ENCODE results near the gene SGMS1. TPM values are rescaled to one million over a fixed set of nuclear protein-coding genes. Genes with fewer than 3 reads are reported as not detected.
A peak's percentile ranks its signal among the peaks of the same experiment; 100 is the strongest.

The SGMS1 gene
- polyA plus RNA-seq, 2 of the 4 experiments (the other 2 are of a cell fraction), result 22.7 to 28.2 TPM

DNA sequence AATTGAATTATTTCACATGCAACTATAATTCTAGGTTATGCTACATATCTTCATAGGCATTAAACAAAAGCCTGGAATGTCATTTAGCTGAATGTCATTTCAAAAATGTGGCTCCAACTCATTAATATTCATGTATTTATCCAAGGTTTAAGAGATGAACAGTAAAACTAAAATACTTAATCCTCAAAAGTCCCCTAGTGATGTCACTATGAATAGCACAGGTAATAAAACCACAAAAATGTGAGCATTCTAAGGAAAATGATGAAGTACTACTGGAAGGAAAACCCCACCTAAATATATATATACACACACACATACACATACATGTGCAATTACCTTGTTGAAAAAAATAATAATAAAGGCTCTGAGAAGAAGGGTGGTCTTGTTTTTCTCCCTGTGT lies 218.0 kb downstream of the SGMS1 start:
- Histone ChIP-seq H3K4me2 (peak overlapping the region; percentile 78; the same call in 2 of the 3 replicates), H3K9me3 (no peaks in the 10 kb centered on the region), H3K27ac (no peak overlapping the region; a peak in 1 of 6 replicates), H3K4me3 (no peak overlapping the region), H3K4me1 (peaks cover 79% of the 10 kb centered on the region)
- CTCF ChIA-PET, result interaction anchor here (1.0 to 1.5 kb wide), 2 partner anchors 11 to 73 kb away, joined by 3 to 4 read pairs; no protein-coding TSS in a partner anchor
- FAIRE-seq, result no peak
- no peak for DNase-seq (ENCODE audit: low read depth in 1 of 2, low spot score in 1 of 2)
- POLR2A ChIA-PET, result interaction anchor here (0.9 kb wide), 1 partner anchor 13 kb away, joined by 3 read pairs; no protein-coding TSS in a partner anchor
- ATAC-seq, result no peak
- TF ChIP-seq RNF2 (IDR thresholded peaks at IDR 0.05; ENCODE audit: borderline replicate concordance, low read depth) (no peak), RFX5 (IDR thresholded peaks at IDR 0.05) (no peak), POLR2AphosphoS2 (conservative IDR thresholded peaks at IDR 0.05; ENCODE audit: low read length) (no peak), RARB (CRISPR knock-in tag; IDR thresholded peaks at IDR 0.05) (no peak)
- TF ChIP-seq, protein P1, sequence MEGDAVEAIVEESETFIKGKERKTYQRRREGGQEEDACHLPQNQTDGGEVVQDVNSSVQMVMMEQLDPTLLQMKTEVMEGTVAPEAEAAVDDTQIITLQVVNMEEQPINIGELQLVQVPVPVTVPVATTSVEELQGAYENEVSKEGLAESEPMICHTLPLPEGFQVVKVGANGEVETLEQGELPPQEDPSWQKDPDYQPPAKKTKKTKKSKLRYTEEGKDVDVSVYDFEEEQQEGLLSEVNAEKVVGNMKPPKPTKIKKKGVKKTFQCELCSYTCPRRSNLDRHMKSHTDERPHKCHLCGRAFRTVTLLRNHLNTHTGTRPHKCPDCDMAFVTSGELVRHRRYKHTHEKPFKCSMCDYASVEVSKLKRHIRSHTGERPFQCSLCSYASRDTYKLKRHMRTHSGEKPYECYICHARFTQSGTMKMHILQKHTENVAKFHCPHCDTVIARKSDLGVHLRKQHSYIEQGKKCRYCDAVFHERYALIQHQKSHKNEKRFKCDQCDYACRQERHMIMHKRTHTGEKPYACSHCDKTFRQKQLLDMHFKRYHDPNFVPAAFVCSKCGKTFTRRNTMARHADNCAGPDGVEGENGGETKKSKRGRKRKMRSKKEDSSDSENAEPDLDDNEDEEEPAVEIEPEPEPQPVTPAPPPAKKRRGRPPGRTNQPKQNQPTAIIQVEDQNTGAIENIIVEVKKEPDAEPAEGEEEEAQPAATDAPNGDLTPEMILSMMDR (IDR thresholded peaks at IDR 0.05), result no peak
- TF ChIP-seq, protein P2, sequence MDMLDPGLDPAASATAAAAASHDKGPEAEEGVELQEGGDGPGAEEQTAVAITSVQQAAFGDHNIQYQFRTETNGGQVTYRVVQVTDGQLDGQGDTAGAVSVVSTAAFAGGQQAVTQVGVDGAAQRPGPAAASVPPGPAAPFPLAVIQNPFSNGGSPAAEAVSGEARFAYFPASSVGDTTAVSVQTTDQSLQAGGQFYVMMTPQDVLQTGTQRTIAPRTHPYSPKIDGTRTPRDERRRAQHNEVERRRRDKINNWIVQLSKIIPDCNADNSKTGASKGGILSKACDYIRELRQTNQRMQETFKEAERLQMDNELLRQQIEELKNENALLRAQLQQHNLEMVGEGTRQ (IDR thresholded peaks at IDR 0.05), result no peak
- TF ChIP-seq, protein P3, sequence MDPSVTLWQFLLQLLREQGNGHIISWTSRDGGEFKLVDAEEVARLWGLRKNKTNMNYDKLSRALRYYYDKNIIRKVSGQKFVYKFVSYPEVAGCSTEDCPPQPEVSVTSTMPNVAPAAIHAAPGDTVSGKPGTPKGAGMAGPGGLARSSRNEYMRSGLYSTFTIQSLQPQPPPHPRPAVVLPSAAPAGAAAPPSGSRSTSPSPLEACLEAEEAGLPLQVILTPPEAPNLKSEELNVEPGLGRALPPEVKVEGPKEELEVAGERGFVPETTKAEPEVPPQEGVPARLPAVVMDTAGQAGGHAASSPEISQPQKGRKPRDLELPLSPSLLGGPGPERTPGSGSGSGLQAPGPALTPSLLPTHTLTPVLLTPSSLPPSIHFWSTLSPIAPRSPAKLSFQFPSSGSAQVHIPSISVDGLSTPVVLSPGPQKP (IDR thresholded peaks at IDR 0.05; ENCODE audit: low read depth, low read length), result no peak

DNA sequence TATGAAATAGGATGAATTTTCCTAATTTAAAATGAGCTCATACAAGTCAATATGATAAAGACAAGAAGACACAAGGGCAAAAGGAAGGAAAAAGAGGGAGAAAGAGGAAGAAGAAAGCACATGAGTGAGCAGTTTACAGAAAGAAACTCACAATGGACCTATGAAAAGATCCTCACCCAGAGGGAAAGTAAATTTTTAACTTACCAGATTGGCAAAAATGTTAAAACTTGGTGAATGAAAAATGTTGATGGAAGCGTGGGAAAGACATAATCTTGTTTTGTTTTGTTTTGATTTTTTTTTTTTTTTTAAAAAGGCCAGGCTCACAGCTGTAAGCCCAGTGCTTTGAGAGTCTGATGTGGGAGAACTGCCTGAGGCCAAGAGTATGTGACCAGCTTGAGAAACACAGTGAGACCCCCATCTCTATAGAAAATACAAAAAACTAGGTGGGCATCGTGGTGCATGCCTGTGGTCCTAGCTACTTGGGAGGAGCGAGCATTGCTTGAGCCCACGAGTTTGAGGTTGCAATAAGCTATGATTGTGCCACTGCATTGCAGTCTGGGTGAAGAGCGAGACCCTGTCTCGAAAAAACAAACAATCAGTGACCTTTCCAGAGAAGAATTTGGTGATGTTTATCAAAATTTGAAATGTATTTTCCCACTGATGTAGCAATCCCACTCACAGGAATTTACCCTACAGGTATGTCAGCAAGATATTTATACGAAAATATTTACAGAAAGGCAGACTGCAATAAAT lies 219.6 kb downstream of the SGMS1 start:
- peaks cover 65% of the 10 kb centered on the region for H3K4me1 ChIP-seq
- CTCF ChIA-PET, result interaction anchor here (1.5 to 1.6 kb wide), 2 partner anchors 16 to 36 kb away, joined by 4 to 6 read pairs; no protein-coding TSS in a partner anchor
- no peak for FAIRE-seq

More for the DNA sequence above, 219.6 kb downstream of the SGMS1 start:
- Histone ChIP-seq H3K27ac (peak overlapping the region; percentile 59 to 63; a peak in 5 of 6 replicates), H3K4me2 (peak overlapping the region; percentile 78), H3K9me3 (no peaks in the 10 kb centered on the region), H3K4me3 (no peak overlapping the region)
- ATAC-seq, result peak in 1 of 2 experiments; percentile 66; a peak in 3 of 6 replicates
- no peak for DNase-seq (ENCODE audit: low read depth in 1 of 2, low spot score in 1 of 2)
- 17% methylated on average over 7 of the region's 7 CpGs for WGBS (ENCODE audit: missing lambda C conversion rate)
- TF ChIP-seq ZC3H11A (IDR thresholded peaks at IDR 0.05) (no peak), CEBPB (IDR thresholded peaks at IDR 0.05) (peak; percentile 37 to 75; a peak in 1 of 4 replicates), GATA3 (IDR thresholded peaks at IDR 0.05; ENCODE audit: borderline replicate concordance) (peak; percentile 72; the same call in 1 of the 2 replicates)
- TF ChIP-seq, protein P4, sequence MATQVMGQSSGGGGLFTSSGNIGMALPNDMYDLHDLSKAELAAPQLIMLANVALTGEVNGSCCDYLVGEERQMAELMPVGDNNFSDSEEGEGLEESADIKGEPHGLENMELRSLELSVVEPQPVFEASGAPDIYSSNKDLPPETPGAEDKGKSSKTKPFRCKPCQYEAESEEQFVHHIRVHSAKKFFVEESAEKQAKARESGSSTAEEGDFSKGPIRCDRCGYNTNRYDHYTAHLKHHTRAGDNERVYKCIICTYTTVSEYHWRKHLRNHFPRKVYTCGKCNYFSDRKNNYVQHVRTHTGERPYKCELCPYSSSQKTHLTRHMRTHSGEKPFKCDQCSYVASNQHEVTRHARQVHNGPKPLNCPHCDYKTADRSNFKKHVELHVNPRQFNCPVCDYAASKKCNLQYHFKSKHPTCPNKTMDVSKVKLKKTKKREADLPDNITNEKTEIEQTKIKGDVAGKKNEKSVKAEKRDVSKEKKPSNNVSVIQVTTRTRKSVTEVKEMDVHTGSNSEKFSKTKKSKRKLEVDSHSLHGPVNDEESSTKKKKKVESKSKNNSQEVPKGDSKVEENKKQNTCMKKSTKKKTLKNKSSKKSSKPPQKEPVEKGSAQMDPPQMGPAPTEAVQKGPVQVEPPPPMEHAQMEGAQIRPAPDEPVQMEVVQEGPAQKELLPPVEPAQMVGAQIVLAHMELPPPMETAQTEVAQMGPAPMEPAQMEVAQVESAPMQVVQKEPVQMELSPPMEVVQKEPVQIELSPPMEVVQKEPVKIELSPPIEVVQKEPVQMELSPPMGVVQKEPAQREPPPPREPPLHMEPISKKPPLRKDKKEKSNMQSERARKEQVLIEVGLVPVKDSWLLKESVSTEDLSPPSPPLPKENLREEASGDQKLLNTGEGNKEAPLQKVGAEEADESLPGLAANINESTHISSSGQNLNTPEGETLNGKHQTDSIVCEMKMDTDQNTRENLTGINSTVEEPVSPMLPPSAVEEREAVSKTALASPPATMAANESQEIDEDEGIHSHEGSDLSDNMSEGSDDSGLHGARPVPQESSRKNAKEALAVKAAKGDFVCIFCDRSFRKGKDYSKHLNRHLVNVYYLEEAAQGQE (IDR thresholded peaks at IDR 0.05), result no peak
- TF ChIP-seq, protein P3 (IDR thresholded peaks at IDR 0.05; ENCODE audit: low read depth, low read length), result no peak
- TF ChIP-seq, protein P5, sequence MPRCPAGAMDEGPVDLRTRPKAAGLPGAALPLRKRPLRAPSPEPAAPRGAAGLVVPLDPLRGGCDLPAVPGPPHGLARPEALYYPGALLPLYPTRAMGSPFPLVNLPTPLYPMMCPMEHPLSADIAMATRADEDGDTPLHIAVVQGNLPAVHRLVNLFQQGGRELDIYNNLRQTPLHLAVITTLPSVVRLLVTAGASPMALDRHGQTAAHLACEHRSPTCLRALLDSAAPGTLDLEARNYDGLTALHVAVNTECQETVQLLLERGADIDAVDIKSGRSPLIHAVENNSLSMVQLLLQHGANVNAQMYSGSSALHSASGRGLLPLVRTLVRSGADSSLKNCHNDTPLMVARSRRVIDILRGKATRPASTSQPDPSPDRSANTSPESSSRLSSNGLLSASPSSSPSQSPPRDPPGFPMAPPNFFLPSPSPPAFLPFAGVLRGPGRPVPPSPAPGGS (IDR thresholded peaks at IDR 0.05), result no peak
- POLR2A ChIA-PET, result interaction anchor here (0.7 kb wide), 1 partner anchor 14 kb away, joined by 3 read pairs; no protein-coding TSS in a partner anchor

Data from A549 (cell line).